CD4-positive, CD25-positive, alpha-beta regulatory T cell (primary cell): ENCODE data around the gene CDC25C. TPM values are rescaled to one million over a fixed set of nuclear protein-coding genes. Genes with fewer than 3 reads are reported as not detected.

ENCODE experiments used
- ATAC-seq, 2 donors: fragments of 150-1000 bp; cut with Tn5 transposase; one replicate each; pipeline ENCODE4 v1.10.0; 2021; ENCODE audit warnings: low read depth in 2 of 2, moderate number of reproducible peaks in 2 of 2, moderate library complexity in 1 of 2
- DNase-seq, 3 donors: peaks; one replicate each; pipeline versions ENCODE4 v3.0.0 to v3.0.0-alpha.2; 2012 to 2022; ENCODE audit warnings: mixed read lengths in 1 of 3
- H3K27ac ChIP-seq: one replicate; pipeline ENCODE4 v1.7.0; 2013; ENCODE audit warnings: mild to moderate bottlenecking, low read length; ENCODE audit not compliant: insufficient read depth, poor library complexity, severe bottlenecking
- H3K27me3 ChIP-seq: one replicate; pipeline ENCODE4 v1.7.0; 2013; ENCODE audit warnings: low read length; ENCODE audit not compliant: control insufficient read depth, insufficient read depth
- H3K36me3 ChIP-seq: one replicate; pipeline ENCODE4 v1.7.0; 2013; ENCODE audit warnings: mild to moderate bottlenecking, low read length, moderate library complexity; ENCODE audit not compliant: control insufficient read depth, insufficient read depth
- H3K4me1 ChIP-seq: 2 replicates; pipeline ENCODE4 v1.7.0; 2013; ENCODE audit warnings: mild to moderate bottlenecking, low read length; ENCODE audit not compliant: insufficient read depth, control insufficient read depth, poor library complexity, severe bottlenecking
- H3K4me3 ChIP-seq: one replicate; pipeline ENCODE4 v1.7.0; 2013; ENCODE audit warnings: low read depth, mild to moderate bottlenecking, low read length, moderate library complexity
- H3K9me3 ChIP-seq, 2 experiments: 1 replicate in 1 of 2; 2 replicates in 1 of 2; pipeline ENCODE4 v1.7.0; 2013; ENCODE audit warnings: low read length in 2 of 2, mild to moderate bottlenecking in 1 of 2, moderate library complexity in 1 of 2; ENCODE audit not compliant: control insufficient read depth in 2 of 2
- H3K27ac Mint-ChIP-seq, 3 donors: one replicate each; pipeline ENCODE4 v1.8.0; 2020 to 2022; ENCODE audit warnings: mild to moderate bottlenecking in 3 of 3, mixed read lengths in 3 of 3, moderate library complexity in 2 of 3
- H3K27me3 Mint-ChIP-seq: one replicate; pipeline ENCODE4 v1.8.0; 2022; ENCODE audit warnings: mild to moderate bottlenecking, mixed read lengths
- H3K36me3 Mint-ChIP-seq: one replicate; pipeline ENCODE4 v1.8.0; 2020; ENCODE audit warnings: mixed read lengths
- H3K4me1 Mint-ChIP-seq, 4 donors: one replicate each; pipeline ENCODE4 v1.8.0; 2020 to 2022; ENCODE audit warnings: mixed read lengths in 4 of 4, mild to moderate bottlenecking in 1 of 4
- H3K4me3 Mint-ChIP-seq, 4 donors: one replicate each; pipeline ENCODE4 v1.8.0; 2020 to 2022; ENCODE audit warnings: mild to moderate bottlenecking in 4 of 4, mixed read lengths in 4 of 4, moderate library complexity in 3 of 4
- H3K9me3 Mint-ChIP-seq, 7 donors: one replicate each; pipeline ENCODE4 v1.8.0; 2020 to 2022; ENCODE audit warnings: mixed read lengths in 7 of 7, mild to moderate bottlenecking in 3 of 7, moderate library complexity in 2 of 7
- polyA plus RNA-seq, 4 donors: library from polyadenylated mRNA; unstranded; fragments of 300-500 nt; fragmentation: Illumina TruSeq; gene quantifications; one replicate each; pipeline ENCODE4 v1.2.3, GENCODE V29; 2021
- total RNA-seq: library from RNA; stranded (reverse); gene quantifications from one replicate; pipeline ENCODE4 v1.2.3, GENCODE V29; 2022

The CDC25C gene
- total and polyA plus RNA-seq, 5 donors from 2014 or later, result 0.22 to 0.64 (median 0.32) TPM; not detected in 1

DNA sequence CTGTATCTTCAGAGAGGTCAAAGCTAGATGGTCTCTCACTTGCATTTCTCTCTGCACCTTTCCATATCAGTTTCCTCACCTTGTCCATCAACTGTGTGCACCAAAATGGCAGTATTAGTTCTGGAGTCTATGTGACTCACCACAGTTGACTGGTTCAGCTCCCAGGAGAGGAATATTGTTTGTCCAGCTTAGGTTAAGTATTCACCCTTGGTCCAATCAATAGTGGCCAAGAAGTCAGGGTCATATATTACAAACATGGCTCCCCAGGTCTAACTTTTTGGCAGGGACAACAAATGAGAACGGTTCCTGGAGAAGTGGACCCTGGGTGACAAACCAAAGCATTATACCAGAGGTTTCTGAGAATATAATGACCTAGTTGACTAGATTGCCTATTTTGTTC lies 93.6 kb downstream of the CDC25C start:
- no peak for ATAC-seq
- Histone ChIP-seq H3K27me3 (peaks cover 26% of the 10 kb centered on the region), H3K9me3 (no peaks in the 10 kb centered on the region), H3K4me1 (peaks cover 12% of the 10 kb centered on the region), H3K4me3 (no peak overlapping the region), H3K36me3 (no peaks in the 10 kb centered on the region), H3K27ac (no peak overlapping the region)
- DNase-seq, result no peak
- Mint-ChIP-seq H3K4me3 (no peak overlapping the region), H3K4me1 (peaks cover 5 to 15% (median 8%) of the 10 kb centered on the region in 4 donors), H3K9me3 (peaks cover 0 to 2% (median 0%) of the 10 kb centered on the region in 7 donors), H3K27ac (no peak overlapping the region), H3K36me3 (no peaks in the 10 kb centered on the region), H3K27me3 (peaks cover 57% of the 10 kb centered on the region)

Other genes with a start within 250 kb of the CDC25C start
- not detected for gene WNT8A, start 247.8 kb downstream of the CDC25C start, total RNA-seq
- gene WNT8A, start 247.8 kb downstream of the CDC25C start, polyA plus RNA-seq, result not detected
- gene NME5, start 192.4 kb downstream of the CDC25C start, total RNA-seq, result not detected
- not detected for gene NME5, start 192.4 kb downstream of the CDC25C start, polyA plus RNA-seq
- 20.9 TPM for gene BRD8, start 153.2 kb downstream of the CDC25C start, total RNA-seq
- gene BRD8, start 153.2 kb downstream of the CDC25C start, polyA plus RNA-seq, result 10 to 100 TPM; 19.5 to 32.9 (median 21.4) TPM
- 0.91 TPM for gene KIF20A, start 152.7 kb downstream of the CDC25C start, total RNA-seq
- gene KIF20A, start 152.7 kb downstream of the CDC25C start, polyA plus RNA-seq, result 1 to 10 TPM in 1 of 4 donors, under 1 TPM in 3; 0.29 to 1.1 (median 0.45) TPM
- gene CDC23, start 118.5 kb downstream of the CDC25C start, total RNA-seq, result 19.4 TPM
- gene CDC23, start 118.5 kb downstream of the CDC25C start, polyA plus RNA-seq, result 10 to 100 TPM; 14.7 to 28.5 (median 24.4) TPM
- gene GFRA3, start 57.2 kb downstream of the CDC25C start, total RNA-seq, result not detected
- gene GFRA3, start 57.2 kb downstream of the CDC25C start, polyA plus RNA-seq, result not detected
- gene FAM53C, start 6.5 kb upstream of the CDC25C start, total RNA-seq, result 57.0 TPM
- 10 to 100 TPM; 20.4 to 28.9 (median 24.6) TPM for gene FAM53C, start 6.5 kb upstream of the CDC25C start, polyA plus RNA-seq
- 77.1 TPM for gene KDM3B, start 20.9 kb upstream of the CDC25C start, total RNA-seq
- gene KDM3B, start 20.9 kb upstream of the CDC25C start, polyA plus RNA-seq, result 10 to 100 TPM; 12.8 to 15.4 (median 13.5) TPM
- gene REEP2, start 107.3 kb upstream of the CDC25C start, total RNA-seq, result not detected
- gene REEP2, start 107.3 kb upstream of the CDC25C start, polyA plus RNA-seq, result under 1 TPM in 2 of 4 donors, not detected in 2; 0.21 to 0.52 TPM
- 19.0 TPM for gene EGR1, start 133.7 kb upstream of the CDC25C start, total RNA-seq
- gene EGR1, start 133.7 kb upstream of the CDC25C start, polyA plus RNA-seq, result 1 to 10 TPM in 2 of 4 donors, under 1 TPM in 2; 0.38 to 1.1 (median 0.84) TPM
- 170 TPM for gene ETF1, start 211.4 kb upstream of the CDC25C start, total RNA-seq
- gene ETF1, start 211.4 kb upstream of the CDC25C start, polyA plus RNA-seq, result 10 to 100 TPM; 25.9 to 44.3 (median 32.5) TPM
- gene HSPA9, start 243.6 kb upstream of the CDC25C start, total RNA-seq, result 276 TPM
- 100 to 1,000 TPM; 113 to 129 (median 121) TPM for gene HSPA9, start 243.6 kb upstream of the CDC25C start, polyA plus RNA-seq